Calu3 (cell line): ENCODE measurements around the gene BDH2. TPM values are rescaled to one million over a fixed set of nuclear protein-coding genes. Genes with fewer than 3 reads are reported as not detected.

Source experiments
- BruUV-seq: library from RNA; stranded (reverse); fragments of 400-500 nt; replicated peaks from 2 replicates; lab custom pipeline; 2021; lab: Mats Ljungman, UMichigan
- CTCF ChIA-PET: fragments of 300-600 bp; sonication (Branson Sonifier 250); formaldehyde crosslinking; loops from one replicate; lab custom pipeline; 2022; ENCODE audit warnings: antibody characterized with exemption; lab: Charles Lee
- DNase-seq: peaks from one replicate; pipeline ENCODE4 v3.0.0; 2022
- H3K27ac Mint-ChIP-seq: one replicate; pipeline ENCODE4 v1.8.0; 2022; ENCODE audit warnings: mixed read lengths; ENCODE audit not compliant: unreplicated experiment
- H3K27me3 Mint-ChIP-seq: one replicate; pipeline ENCODE4 v1.8.0; 2022; ENCODE audit warnings: mixed read lengths; ENCODE audit not compliant: unreplicated experiment
- H3K36me3 Mint-ChIP-seq: one replicate; pipeline ENCODE4 v1.8.0; 2022; ENCODE audit warnings: mild to moderate bottlenecking, moderate library complexity, mixed read lengths; ENCODE audit not compliant: insufficient read depth, unreplicated experiment
- H3K4me1 Mint-ChIP-seq: one replicate; pipeline ENCODE4 v1.8.0; 2022; ENCODE audit warnings: mild to moderate bottlenecking, low read depth, mixed read lengths; ENCODE audit not compliant: unreplicated experiment
- H3K4me3 Mint-ChIP-seq: one replicate; pipeline ENCODE4 v1.8.0; 2022; ENCODE audit warnings: mild to moderate bottlenecking, low read depth, moderate library complexity, mixed read lengths; ENCODE audit not compliant: unreplicated experiment
- H3K9me3 Mint-ChIP-seq: one replicate; pipeline ENCODE4 v1.8.0; 2022; ENCODE audit warnings: low read depth, mixed read lengths; ENCODE audit not compliant: unreplicated experiment
- intact Hi-C: fragments of 100-400 bp; cut with micrococcal nuclease; formaldehyde crosslinking; loops from one replicate; pipeline ENCODE4 v1.10.0; 2022; ENCODE audit not compliant: unreplicated experiment
- total RNA-seq: library from RNA; stranded (reverse); gene quantifications from 2 replicates; pipeline ENCODE4 v1.2.3, GENCODE V29; 2022
- TF ChIP-seq, protein P1 (sequence below): fragments of 200-600 bp; IDR thresholded peaks from one replicate; pipeline ENCODE4 v1.8.0; 2022; ENCODE audit warnings: antibody characterized with exemption; ENCODE audit not compliant: unreplicated experiment

BDH2 gene
- total RNA-seq, 1 experiment from 2014 or later = 8.1 TPM

DNA sequence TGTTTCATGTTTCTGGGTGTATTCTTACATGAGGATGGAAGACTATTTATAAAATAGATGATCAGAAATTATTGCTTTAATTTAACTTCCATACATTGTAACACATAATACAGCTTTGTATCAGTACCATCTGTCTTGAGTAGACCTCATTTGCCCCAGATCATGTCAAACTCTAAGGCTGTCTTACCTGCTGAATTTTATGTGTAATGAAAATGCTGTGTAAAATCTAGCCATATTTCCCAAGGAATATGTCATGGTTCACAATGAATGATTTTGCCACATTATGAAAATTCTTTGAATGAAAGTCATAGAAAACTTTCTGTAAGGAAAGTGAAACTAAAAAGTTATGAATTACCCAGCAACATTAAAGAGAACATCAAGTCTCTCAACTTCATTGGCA is 7.4 kb downstream of the BDH2 start:
- Mint-ChIP-seq H3K4me3 (no peak overlapping the region), H3K27ac (no peak overlapping the region), H3K9me3 (no peaks in the 10 kb centered on the region), H3K4me1 (peaks cover 9% of the 10 kb centered on the region), H3K36me3 (no peaks in the 10 kb centered on the region), H3K27me3 (no peaks in the 10 kb centered on the region)
- no peak for DNase-seq
- intact Hi-C loops = loop anchor here (5.0 to 10.0 kb wide), 2 partner anchors 45 to 267 kb away; partner anchors contain the start of gene UBE2D3
- TF ChIP-seq, protein P1, sequence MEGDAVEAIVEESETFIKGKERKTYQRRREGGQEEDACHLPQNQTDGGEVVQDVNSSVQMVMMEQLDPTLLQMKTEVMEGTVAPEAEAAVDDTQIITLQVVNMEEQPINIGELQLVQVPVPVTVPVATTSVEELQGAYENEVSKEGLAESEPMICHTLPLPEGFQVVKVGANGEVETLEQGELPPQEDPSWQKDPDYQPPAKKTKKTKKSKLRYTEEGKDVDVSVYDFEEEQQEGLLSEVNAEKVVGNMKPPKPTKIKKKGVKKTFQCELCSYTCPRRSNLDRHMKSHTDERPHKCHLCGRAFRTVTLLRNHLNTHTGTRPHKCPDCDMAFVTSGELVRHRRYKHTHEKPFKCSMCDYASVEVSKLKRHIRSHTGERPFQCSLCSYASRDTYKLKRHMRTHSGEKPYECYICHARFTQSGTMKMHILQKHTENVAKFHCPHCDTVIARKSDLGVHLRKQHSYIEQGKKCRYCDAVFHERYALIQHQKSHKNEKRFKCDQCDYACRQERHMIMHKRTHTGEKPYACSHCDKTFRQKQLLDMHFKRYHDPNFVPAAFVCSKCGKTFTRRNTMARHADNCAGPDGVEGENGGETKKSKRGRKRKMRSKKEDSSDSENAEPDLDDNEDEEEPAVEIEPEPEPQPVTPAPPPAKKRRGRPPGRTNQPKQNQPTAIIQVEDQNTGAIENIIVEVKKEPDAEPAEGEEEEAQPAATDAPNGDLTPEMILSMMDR = no peak
- CTCF ChIA-PET = no interaction called here
- no TSS peak for BruUV-seq

DNA sequence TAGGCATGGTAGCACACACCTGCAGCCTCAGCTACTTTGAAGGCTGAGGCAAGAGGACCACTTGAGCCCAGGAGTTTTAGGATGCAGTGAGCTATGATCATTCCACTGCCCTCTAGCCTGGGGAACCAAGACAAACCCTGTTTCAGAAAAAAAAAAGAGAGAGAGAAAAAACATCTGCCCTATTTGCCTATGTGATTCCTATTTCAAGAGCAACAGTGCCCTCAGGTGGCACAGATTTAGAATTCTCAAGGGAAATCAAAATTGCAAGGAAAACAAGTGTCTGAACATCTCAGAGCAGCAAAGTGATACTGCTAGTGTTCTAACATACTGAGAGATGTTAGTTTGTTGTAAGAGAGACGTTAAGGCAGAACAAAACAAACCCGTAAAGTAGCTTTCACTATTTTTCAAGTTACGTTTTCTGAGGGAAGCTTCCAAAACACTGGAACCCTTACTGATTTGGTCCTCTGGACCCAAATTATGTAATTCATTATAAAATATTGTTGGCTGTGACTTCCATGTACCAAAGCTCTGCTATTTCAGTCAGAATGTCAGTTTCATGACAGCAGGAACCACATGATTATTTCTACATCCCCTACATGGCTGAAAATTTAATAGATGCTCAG is 7.9 kb downstream of the BDH2 start:
- Mint-ChIP-seq H3K9me3 (no peaks in the 10 kb centered on the region), H3K27ac (no peak overlapping the region), H3K4me1 (peaks cover 3% of the 10 kb centered on the region), H3K27me3 (no peaks in the 10 kb centered on the region), H3K4me3 (no peak overlapping the region), H3K36me3 (no peaks in the 10 kb centered on the region)
- CTCF ChIA-PET = no interaction called here
- TF ChIP-seq, protein P1 = peak; percentile 30
- BruUV-seq = no TSS peak
- peak; percentile 38 for DNase-seq
- intact Hi-C loops = loop anchor here (1.0 to 10.0 kb wide), 3 partner anchors 44 to 470 kb away; partner anchors contain the start of gene UBE2D3

DNA sequence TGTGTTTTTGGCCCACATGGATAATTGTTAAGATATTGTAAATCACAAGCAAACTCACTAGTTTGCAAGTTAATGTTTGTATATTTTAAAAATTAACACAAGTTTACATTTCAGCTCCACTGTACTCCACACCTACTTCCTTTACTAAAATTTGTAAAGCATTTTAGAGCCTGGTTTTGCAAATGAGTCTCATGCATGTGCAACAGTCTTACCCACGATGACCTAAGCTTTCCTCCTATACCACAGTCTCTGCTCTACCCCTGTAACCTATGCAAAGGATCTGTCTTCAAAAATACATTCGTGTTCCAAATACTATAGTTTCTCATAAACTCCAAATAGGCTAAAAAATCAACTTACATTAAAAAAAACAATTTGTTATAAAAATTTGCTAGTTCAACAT is 10.2 kb downstream of the BDH2 start:
- no peak overlapping the region for H3K27ac Mint-ChIP-seq
- H3K9me3 Mint-ChIP-seq = no peaks in the 10 kb centered on the region
- TF ChIP-seq, protein P1 = no peak
- no peak for DNase-seq
- H3K4me1 Mint-ChIP-seq = no peaks in the 10 kb centered on the region
- H3K36me3 Mint-ChIP-seq = no peaks in the 10 kb centered on the region
- CTCF ChIA-PET = interaction anchor here (0.8 kb wide), 1 partner anchor 673 kb away, joined by 3 read pairs; no protein-coding TSS in a partner anchor
- intact Hi-C loops = no loop called here
- BruUV-seq = no TSS peak
- H3K27me3 Mint-ChIP-seq = no peaks in the 10 kb centered on the region
- H3K4me3 Mint-ChIP-seq = no peak overlapping the region

DNA sequence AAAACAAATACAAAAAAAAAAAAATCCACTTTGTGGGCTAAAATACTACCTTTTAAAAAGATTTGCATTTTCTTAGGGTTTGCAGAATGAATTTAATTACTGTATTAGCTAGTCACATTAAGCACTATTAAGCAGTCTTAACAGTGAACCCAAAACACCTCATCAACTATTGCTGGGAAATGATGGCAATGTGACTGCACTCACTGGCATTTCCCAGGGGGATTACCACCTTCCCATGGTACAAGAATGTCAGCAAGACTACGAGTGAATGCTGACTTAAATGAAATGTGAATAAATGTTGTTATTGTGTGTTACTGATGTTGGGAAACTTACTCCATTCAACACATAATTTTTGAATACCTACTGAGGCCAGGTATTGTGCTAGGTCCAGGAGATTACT is 13.1 kb downstream of the BDH2 start:
- BruUV-seq = no TSS peak
- CTCF ChIA-PET = no interaction called here
- H3K27ac Mint-ChIP-seq = no peak overlapping the region
- no peaks in the 10 kb centered on the region for H3K27me3 Mint-ChIP-seq
- no peak for DNase-seq
- TF ChIP-seq, protein P1 = no peak
- no peaks in the 10 kb centered on the region for H3K9me3 Mint-ChIP-seq
- intact Hi-C loops = no loop called here
- H3K4me1 Mint-ChIP-seq = no peaks in the 10 kb centered on the region
- no peak overlapping the region for H3K4me3 Mint-ChIP-seq
- H3K36me3 Mint-ChIP-seq = no peaks in the 10 kb centered on the region
